WERI-Rb-1 (cell line): Measurements from ENCODE around the gene FGFBP2.

Experiments
- DNase-seq: peaks from one replicate; pipeline ENCODE4 v3.0.0-alpha.2; 2020
- H3K27ac ChIP-seq: fragments of 250-450 bp; sonication (Bioruptor Pico); 2 replicates; pipeline ENCODE4 v1.5.1; 2020; ENCODE audit warnings: mild to moderate bottlenecking, moderate library complexity
- H3K27me3 ChIP-seq: fragments of 250-450 bp; sonication (Bioruptor Pico); 2 replicates; pipeline ENCODE4 v1.5.1; 2021; ENCODE audit warnings: mild to moderate bottlenecking, low read depth, moderate library complexity; ENCODE audit not compliant: insufficient read depth, severe bottlenecking
- H3K36me3 ChIP-seq: fragments of 250-450 bp; sonication (Bioruptor Pico); 2 replicates; pipeline ENCODE4 v1.5.1; 2020; ENCODE audit warnings: mild to moderate bottlenecking, moderate library complexity
- H3K4me3 ChIP-seq: 2 replicates; pipeline ENCODE4 v1.5.1; 2011; ENCODE audit warnings: low read depth, mild to moderate bottlenecking, control low read depth, low read length
- H3K9me3 ChIP-seq: fragments of 250-450 bp; sonication (Bioruptor Pico); 2 replicates; pipeline ENCODE4 v1.5.1; 2021; ENCODE audit warnings: mild to moderate bottlenecking, moderate library complexity; ENCODE audit not compliant: severe bottlenecking
- CTCF ChIP-seq: IDR thresholded peaks from 2 replicates; pipeline ENCODE4 v1.5.1; 2011; ENCODE audit warnings: low read depth, mild to moderate bottlenecking, control low read depth, inconsistent platforms, low read length

Gene FGFBP2

GRCh38 chr4:15982842-15983524 is 20.0 kb upstream of the FGFBP2 start:
- DNase-seq, result no peak
- H3K4me3 ChIP-seq, result no peak overlapping the region
- no peak for TF ChIP-seq CTCF

GRCh38 chr4:15976456-15977447 is 13.8 kb upstream of the FGFBP2 start:
- H3K9me3 ChIP-seq, result no peaks in the 10 kb centered on the region
- TF ChIP-seq CTCF, result peak; percentile 57; the same call in 1 of the 2 replicates
- H3K36me3 ChIP-seq, result peaks cover 79% of the 10 kb centered on the region
- H3K4me3 ChIP-seq, result no peak overlapping the region
- DNase-seq, result peak; percentile 86
- H3K27ac ChIP-seq, result peak overlapping the region; percentile 59
- H3K27me3 ChIP-seq, result no peaks in the 10 kb centered on the region

More at GRCh38 chr4:15982842-15983524, 20.0 kb upstream of the FGFBP2 start:
- Histone ChIP-seq H3K9me3 (no peaks in the 10 kb centered on the region), H3K27me3 (no peaks in the 10 kb centered on the region), H3K27ac (no peak overlapping the region), H3K36me3 (peaks cover 99% of the 10 kb centered on the region)

- Histone ChIP-seq H3K27ac (no peak overlapping the region), H3K27me3 (no peaks in the 10 kb centered on the region), H3K4me3 (no peak overlapping the region), H3K36me3 (peaks cover 74% of the 10 kb centered on the region), H3K9me3 (no peaks in the 10 kb centered on the region)
- TF ChIP-seq CTCF, result no peak
- no peak for DNase-seq
These were observed 8.3 kb upstream of the FGFBP2 start for GRCh38 chr4:15971068-15971801.

- no peak for DNase-seq
- Histone ChIP-seq H3K36me3 (peaks cover 59% of the 10 kb centered on the region), H3K4me3 (no peak overlapping the region), H3K27ac (no peak overlapping the region), H3K27me3 (no peaks in the 10 kb centered on the region), H3K9me3 (peaks cover 4% of the 10 kb centered on the region)
- no peak for TF ChIP-seq CTCF
These were observed 5.8 kb upstream of the FGFBP2 start for GRCh38 chr4:15968551-15969300.

- Histone ChIP-seq H3K4me3 (no peak overlapping the region), H3K9me3 (peaks cover 4% of the 10 kb centered on the region), H3K27me3 (no peaks in the 10 kb centered on the region), H3K27ac (no peak overlapping the region), H3K36me3 (peaks cover 28% of the 10 kb centered on the region)
- TF ChIP-seq CTCF, result no peak
- peak; percentile 29 for DNase-seq
These were observed 2.4 kb upstream of the FGFBP2 start for GRCh38 chr4:15965325-15965724.
